Hepatocyte (in vitro differentiated cells): ENCODE results near the gene ATXN2.

Source experiments
- EZH2 ChIP-seq: fragments of 200-600 bp; sonication (generic); IDR thresholded peaks from 2 replicates; pipeline ENCODE4 v1.6.1; 2016; ENCODE audit warnings: antibody characterized with exemption, mild to moderate bottlenecking, borderline replicate concordance
- EZH2phosphoT487 ChIP-seq: fragments of 200-600 bp; sonication (generic); IDR thresholded peaks from one replicate; pipeline ENCODE4 v1.6.1; 2018; ENCODE audit warnings: antibody characterized with exemption, mild to moderate bottlenecking, low read depth, moderate library complexity; ENCODE audit not compliant: unreplicated experiment, severe bottlenecking
- TF ChIP-seq, protein P1 (sequence below): fragments of 200-600 bp; sonication (generic); IDR thresholded peaks from 2 replicates; pipeline ENCODE4 v1.5.1; 2016; ENCODE audit warnings: antibody characterized with exemption, mild to moderate bottlenecking; ENCODE audit not compliant: poor library complexity

DNA sequence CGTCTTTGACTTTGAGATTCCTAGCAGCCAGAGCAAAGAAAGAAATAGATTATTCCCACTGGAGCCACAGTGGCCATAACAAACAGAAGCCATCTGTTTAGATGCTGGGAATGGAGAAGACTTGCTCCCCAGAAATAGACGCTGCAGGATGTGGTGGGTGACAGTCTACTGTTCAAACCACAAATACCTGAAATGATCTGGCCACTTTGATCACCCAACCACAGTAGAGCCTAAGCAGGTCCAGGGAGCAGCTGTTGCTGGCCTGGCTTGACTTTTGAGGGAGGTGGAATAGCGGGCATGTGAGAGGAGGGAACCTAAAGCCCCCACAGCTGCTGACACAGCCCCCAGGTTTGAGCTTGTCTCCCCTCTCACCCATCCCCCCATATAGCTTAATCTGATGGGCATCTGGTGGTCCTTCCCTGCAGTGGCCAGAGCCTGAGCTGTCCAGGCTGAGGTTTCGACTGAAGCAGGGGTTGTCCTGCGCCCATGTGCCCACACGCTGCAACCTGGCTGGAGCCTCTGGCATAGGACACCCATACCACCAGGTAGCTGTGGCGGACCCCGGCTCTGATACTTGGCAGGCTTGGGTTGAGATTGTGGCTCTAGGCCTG lies 154.7 kb downstream of the ATXN2 start:
- TF ChIP-seq EZH2 = no peak
- TF ChIP-seq, protein P1, sequence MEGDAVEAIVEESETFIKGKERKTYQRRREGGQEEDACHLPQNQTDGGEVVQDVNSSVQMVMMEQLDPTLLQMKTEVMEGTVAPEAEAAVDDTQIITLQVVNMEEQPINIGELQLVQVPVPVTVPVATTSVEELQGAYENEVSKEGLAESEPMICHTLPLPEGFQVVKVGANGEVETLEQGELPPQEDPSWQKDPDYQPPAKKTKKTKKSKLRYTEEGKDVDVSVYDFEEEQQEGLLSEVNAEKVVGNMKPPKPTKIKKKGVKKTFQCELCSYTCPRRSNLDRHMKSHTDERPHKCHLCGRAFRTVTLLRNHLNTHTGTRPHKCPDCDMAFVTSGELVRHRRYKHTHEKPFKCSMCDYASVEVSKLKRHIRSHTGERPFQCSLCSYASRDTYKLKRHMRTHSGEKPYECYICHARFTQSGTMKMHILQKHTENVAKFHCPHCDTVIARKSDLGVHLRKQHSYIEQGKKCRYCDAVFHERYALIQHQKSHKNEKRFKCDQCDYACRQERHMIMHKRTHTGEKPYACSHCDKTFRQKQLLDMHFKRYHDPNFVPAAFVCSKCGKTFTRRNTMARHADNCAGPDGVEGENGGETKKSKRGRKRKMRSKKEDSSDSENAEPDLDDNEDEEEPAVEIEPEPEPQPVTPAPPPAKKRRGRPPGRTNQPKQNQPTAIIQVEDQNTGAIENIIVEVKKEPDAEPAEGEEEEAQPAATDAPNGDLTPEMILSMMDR = no peak
- no peak for TF ChIP-seq EZH2phosphoT487
